Neural cell (in vitro differentiated cells): ENCODE data around the gene GDPD3. TPM values are rescaled to one million over a fixed set of nuclear protein-coding genes. Genes with fewer than 3 reads are reported as not detected.

Experiments
- H2AFZ ChIP-seq: fragments of 200-600, 300-800 bp; sonication (generic), shearing (Covaris generic); 2 replicates; pipeline ENCODE4 v1.6.0; 2014; ENCODE audit warnings: low read depth, mild to moderate bottlenecking, antibody characterized with exemption, low read length, moderate library complexity
- H3F3A ChIP-seq: fragments of 200-600 bp; shearing (Covaris generic); 2 replicates; pipeline ENCODE4 v1.6.1; 2016; ENCODE audit warnings: mild to moderate bottlenecking, moderate library complexity, mixed read lengths, antibody characterized with exemption, low read length; ENCODE audit not compliant: insufficient read depth, poor library complexity, severe bottlenecking
- H3K27ac ChIP-seq: fragments of 200-600, 300-800 bp; sonication (generic), shearing (Covaris generic); 2 replicates; pipeline ENCODE4 v1.5.1; 2014; ENCODE audit warnings: mild to moderate bottlenecking, low read length, moderate library complexity
- H3K27me3 ChIP-seq: fragments of 300-800, 200-600 bp; sonication (generic), shearing (Covaris generic); 2 replicates; pipeline ENCODE4 v1.6.0; 2014; ENCODE audit warnings: mild to moderate bottlenecking, low read depth, low read length, moderate library complexity; ENCODE audit not compliant: insufficient read depth
- H3K36me3 ChIP-seq: fragments of 300-800, 200-600 bp; sonication (generic), shearing (Covaris generic); 2 replicates; pipeline ENCODE4 v1.5.1; 2014; ENCODE audit warnings: mild to moderate bottlenecking, antibody characterized with exemption, low read length, moderate library complexity; ENCODE audit not compliant: insufficient read depth
- H3K4me2 ChIP-seq: fragments of 300-800, 200-600 bp; sonication (generic), shearing (Covaris generic); 2 replicates; pipeline ENCODE4 v1.6.0; 2014; ENCODE audit warnings: mild to moderate bottlenecking, low read length
- H3K4me3 ChIP-seq: fragments of 300-800, 200-600 bp; sonication (generic), shearing (Covaris generic); 2 replicates; pipeline ENCODE4 v1.5.1; 2014; ENCODE audit warnings: mild to moderate bottlenecking, low read length, moderate library complexity
- H3K79me2 ChIP-seq: fragments of 200-600 bp; shearing (Covaris generic); replicated peaks from 2 replicates; pipeline ENCODE4 v1.6.0; 2014; ENCODE audit warnings: mild to moderate bottlenecking, low read length, moderate library complexity; ENCODE audit not compliant: insufficient read depth
- H3K9ac ChIP-seq: fragments of 300-800, 200-600 bp; sonication (generic), shearing (Covaris generic); 2 replicates; pipeline ENCODE4 v1.6.1; 2016; ENCODE audit warnings: mild to moderate bottlenecking, low read length, mixed read lengths
- H3K9me2 ChIP-seq: fragments of 200-600 bp; shearing (Covaris generic); 2 replicates; pipeline ENCODE4 v1.6.1; 2016; ENCODE audit warnings: mild to moderate bottlenecking, low read length, mixed read lengths; ENCODE audit not compliant: insufficient read depth
- H3K9me3 ChIP-seq: fragments of 200-600, 300-800 bp; sonication (generic), shearing (Covaris generic); 2 replicates; pipeline ENCODE4 v1.6.1; 2016; ENCODE audit warnings: mild to moderate bottlenecking, mixed run types, low read length, moderate library complexity, mixed read lengths
- H4K20me1 ChIP-seq: fragments of 200-600 bp; shearing (Covaris generic); 2 replicates; pipeline ENCODE4 v1.6.1; 2016; ENCODE audit warnings: mild to moderate bottlenecking, mixed run types; ENCODE audit not compliant: insufficient read depth
- EP300 ChIP-seq: fragments of 450-650 bp; conservative IDR thresholded peaks from 2 replicates; pipeline ENCODE4 v1.6.1; 2014; ENCODE audit warnings: antibody characterized with exemption, mild to moderate bottlenecking, moderate library complexity; ENCODE audit not compliant: poor library complexity, severe bottlenecking
- EZH2 ChIP-seq: fragments of 200-600, 300-800 bp; shearing (Covaris generic), sonication (generic); IDR thresholded peaks from 2 replicates; pipeline ENCODE4 v1.6.1; 2014; ENCODE audit warnings: antibody characterized with exemption, low read length, borderline replicate concordance, mild to moderate bottlenecking; ENCODE audit not compliant: insufficient read depth, poor library complexity, severe bottlenecking
- MXI1 ChIP-seq: fragments of 450-650 bp; conservative IDR thresholded peaks from 2 replicates; pipeline ENCODE4 v1.6.1; 2014; ENCODE audit warnings: antibody characterized with exemption, mild to moderate bottlenecking; ENCODE audit not compliant: poor library complexity, severe bottlenecking
- POLR2AphosphoS5 ChIP-seq: IDR thresholded peaks from 2 replicates; pipeline ENCODE4 v1.6.1; 2012
- RAD21 ChIP-seq: fragments of 450-650 bp; conservative IDR thresholded peaks from 2 replicates; pipeline ENCODE4 v1.6.1; 2014; ENCODE audit warnings: antibody characterized with exemption, mild to moderate bottlenecking, moderate library complexity
- REST ChIP-seq: IDR thresholded peaks from 2 replicates; pipeline ENCODE4 v1.6.1; 2012; ENCODE audit warnings: borderline replicate concordance
- SMC3 ChIP-seq: fragments of 450-650 bp; conservative IDR thresholded peaks from 2 replicates; pipeline ENCODE4 v1.6.1; 2014; ENCODE audit warnings: antibody characterized with exemption, mild to moderate bottlenecking, moderate library complexity; ENCODE audit not compliant: poor library complexity
- TAF1 ChIP-seq: IDR thresholded peaks from 2 replicates; pipeline ENCODE4 v1.6.1; 2012; ENCODE audit warnings: low read depth
- polyA plus RNA-seq: library from polyadenylated mRNA; depleted of rRNA; stranded (reverse); fragments of >200 nt; gene quantifications from 2 replicates; pipeline ENCODE4 v1.2.3, GENCODE V29; 2014
- TF ChIP-seq, protein P1 (sequence below): fragments of 450-650 bp; IDR thresholded peaks from 2 replicates; pipeline ENCODE4 v1.5.1; 2014; ENCODE audit warnings: antibody characterized with exemption, mild to moderate bottlenecking, moderate library complexity; ENCODE audit not compliant: poor library complexity, severe bottlenecking

Gene GDPD3
- polyA plus RNA-seq, 1 donor from 2014 or later, result 2.7 TPM

DNA sequence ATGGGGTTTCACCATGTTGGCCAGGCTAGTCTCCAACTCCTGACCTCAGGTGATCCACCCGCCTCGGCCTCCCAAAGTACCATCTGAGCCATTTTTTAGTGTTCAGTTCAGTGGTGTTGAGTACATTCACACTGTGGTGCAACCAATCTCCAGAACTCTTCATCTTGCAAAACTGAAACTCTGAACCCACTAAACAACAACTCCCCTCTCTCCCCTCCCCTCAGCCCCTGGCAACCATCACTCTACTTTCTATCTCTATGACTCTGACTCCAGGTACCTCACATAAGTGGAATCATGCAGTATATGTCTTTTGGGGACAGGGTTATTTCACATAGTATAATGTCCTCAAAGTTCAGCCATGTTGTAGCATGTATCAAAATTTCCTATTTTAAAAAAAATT, 28.4 kb upstream of the GDPD3 start:
- Histone ChIP-seq H3K27me3 (no peaks in the 10 kb centered on the region), H3K79me2 (no peaks in the 10 kb centered on the region), H3F3A (no peaks in the 10 kb centered on the region), H3K9me3 (no peaks in the 10 kb centered on the region), H2AFZ (no peak overlapping the region), H3K4me2 (no peak overlapping the region), H3K36me3 (no peaks in the 10 kb centered on the region), H3K9ac (no peak overlapping the region), H4K20me1 (no peaks in the 10 kb centered on the region), H3K27ac (no peak overlapping the region), H3K9me2 (no peaks in the 10 kb centered on the region), H3K4me3 (no peak overlapping the region)
- TF ChIP-seq TAF1 (no peak), EP300 (no peak), RAD21 (no peak), POLR2AphosphoS5 (no peak), MXI1 (no peak), EZH2 (no peak), REST (no peak), SMC3 (no peak)
- TF ChIP-seq, protein P1, sequence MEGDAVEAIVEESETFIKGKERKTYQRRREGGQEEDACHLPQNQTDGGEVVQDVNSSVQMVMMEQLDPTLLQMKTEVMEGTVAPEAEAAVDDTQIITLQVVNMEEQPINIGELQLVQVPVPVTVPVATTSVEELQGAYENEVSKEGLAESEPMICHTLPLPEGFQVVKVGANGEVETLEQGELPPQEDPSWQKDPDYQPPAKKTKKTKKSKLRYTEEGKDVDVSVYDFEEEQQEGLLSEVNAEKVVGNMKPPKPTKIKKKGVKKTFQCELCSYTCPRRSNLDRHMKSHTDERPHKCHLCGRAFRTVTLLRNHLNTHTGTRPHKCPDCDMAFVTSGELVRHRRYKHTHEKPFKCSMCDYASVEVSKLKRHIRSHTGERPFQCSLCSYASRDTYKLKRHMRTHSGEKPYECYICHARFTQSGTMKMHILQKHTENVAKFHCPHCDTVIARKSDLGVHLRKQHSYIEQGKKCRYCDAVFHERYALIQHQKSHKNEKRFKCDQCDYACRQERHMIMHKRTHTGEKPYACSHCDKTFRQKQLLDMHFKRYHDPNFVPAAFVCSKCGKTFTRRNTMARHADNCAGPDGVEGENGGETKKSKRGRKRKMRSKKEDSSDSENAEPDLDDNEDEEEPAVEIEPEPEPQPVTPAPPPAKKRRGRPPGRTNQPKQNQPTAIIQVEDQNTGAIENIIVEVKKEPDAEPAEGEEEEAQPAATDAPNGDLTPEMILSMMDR, result no peak

GRCh38 chr16:30139583-30140481, 26.5 kb upstream of the GDPD3 start:
- Histone ChIP-seq H3K27ac (no peak overlapping the region), H3K9me3 (no peaks in the 10 kb centered on the region), H3K27me3 (no peaks in the 10 kb centered on the region), H3F3A (no peaks in the 10 kb centered on the region), H3K9me2 (no peaks in the 10 kb centered on the region), H3K4me2 (no peak overlapping the region), H3K9ac (no peak overlapping the region), H3K4me3 (no peak overlapping the region), H4K20me1 (no peaks in the 10 kb centered on the region), H3K79me2 (no peaks in the 10 kb centered on the region), H3K36me3 (no peaks in the 10 kb centered on the region), H2AFZ (no peak overlapping the region)
- TF ChIP-seq, protein P1, result no peak
- no peak for TF ChIP-seq EP300
- TF ChIP-seq REST, result no peak
